ENCODE results near the gene CYP27C1. TPM values are rescaled to one million over a fixed set of nuclear protein-coding genes. Genes with fewer than 3 reads are reported as not detected.
"Not testable (repeated sequence)": the region's sequence is repeated elsewhere in the genome, so short reads cannot be mapped to it uniquely, and the experiment has no call there.

Gene CYP27C1
- polyA plus RNA-seq (ENCODE audit: insufficient read length in 3 of 3) = 1 to 10 TPM; 5.8 to 7.1 (median 6.3) TPM

GRCh38 chr2:127220102-127220767, at the start of gene CYP27C1:
TSS of gene CYP27C1 (minus strand) at chr2:127220299. CDS start at chr2:127220270, 29 bp downstream.
- peak in 2 of 3 donors; percentile 45 for DNase-seq (ENCODE audit: low read depth in 3 of 3, low spot score in 2 of 3)

- DNase-seq (ENCODE audit: low read depth in 3 of 3, low spot score in 2 of 3) = no peak
These were observed 41.8 kb upstream of the CYP27C1 start for GRCh38 chr2:127261804-127262406.

GRCh38 chr2:127259355-127259754, 39.3 kb upstream of the CYP27C1 start:
- DNase-seq (ENCODE audit: low read depth in 3 of 3, low spot score in 2 of 3) = no peak

- no peak for DNase-seq (ENCODE audit: low read depth in 3 of 3, low spot score in 2 of 3)
These were observed 36.8 kb upstream of the CYP27C1 start for GRCh38 chr2:127256866-127257265.

GRCh38 chr2:127256381-127256780, 36.3 kb upstream of the CYP27C1 start:
- no peak for DNase-seq (ENCODE audit: low read depth in 3 of 3, low spot score in 2 of 3)

- no peak for DNase-seq (ENCODE audit: low read depth in 3 of 3, low spot score in 2 of 3)
These were observed 35.6 kb upstream of the CYP27C1 start for GRCh38 chr2:127255721-127256120.

GRCh38 chr2:127255146-127255545, 35.0 kb upstream of the CYP27C1 start:
- no peak for DNase-seq (ENCODE audit: low read depth in 3 of 3, low spot score in 2 of 3)

- no peak for DNase-seq (ENCODE audit: low read depth in 3 of 3, low spot score in 2 of 3)
These were observed 34.4 kb upstream of the CYP27C1 start for GRCh38 chr2:127254386-127254981.

- not testable (repeated sequence) for DNase-seq (ENCODE audit: low read depth in 3 of 3, low spot score in 2 of 3)
These were observed 21.1 kb upstream of the CYP27C1 start for GRCh38 chr2:127241184-127241583.

GRCh38 chr2:127239395-127239794, 19.3 kb upstream of the CYP27C1 start:
- DNase-seq (ENCODE audit: low read depth in 3 of 3, low spot score in 2 of 3) = no peak

- not testable (repeated sequence) for DNase-seq (ENCODE audit: low read depth in 3 of 3, low spot score in 2 of 3)
These were observed 17.7 kb upstream of the CYP27C1 start for GRCh38 chr2:127237768-127238167.

GRCh38 chr2:127235082-127235702, 15.1 kb upstream of the CYP27C1 start:
- DNase-seq (ENCODE audit: low read depth in 3 of 3, low spot score in 2 of 3) = no peak

GRCh38 chr2:127233710-127234109, 13.6 kb upstream of the CYP27C1 start:
- no peak for DNase-seq (ENCODE audit: low read depth in 3 of 3, low spot score in 2 of 3)

- no peak for DNase-seq (ENCODE audit: low read depth in 3 of 3, low spot score in 2 of 3)
These were observed 11.2 kb upstream of the CYP27C1 start for GRCh38 chr2:127231130-127231865.

- DNase-seq (ENCODE audit: low read depth in 3 of 3, low spot score in 2 of 3) = no peak
These were observed 9.5 kb upstream of the CYP27C1 start for GRCh38 chr2:127229555-127229954.

GRCh38 chr2:127228102-127228501, 8.0 kb upstream of the CYP27C1 start:
- DNase-seq (ENCODE audit: low read depth in 3 of 3, low spot score in 2 of 3) = no peak

GRCh38 chr2:127227264-127227660, 7.2 kb upstream of the CYP27C1 start:
- DNase-seq (ENCODE audit: low read depth in 3 of 3, low spot score in 2 of 3) = not testable (repeated sequence)

- no peak for DNase-seq (ENCODE audit: low read depth in 3 of 3, low spot score in 2 of 3)
These were observed 6.6 kb upstream of the CYP27C1 start for GRCh38 chr2:127226520-127227263.

- no peak for DNase-seq (ENCODE audit: low read depth in 3 of 3, low spot score in 2 of 3)
These were observed 6.0 kb upstream of the CYP27C1 start for GRCh38 chr2:127226132-127226519.
